H1 (cell line): ENCODE results near the gene HYLS1. TPM values are rescaled to one million over a fixed set of nuclear protein-coding genes. Genes with fewer than 3 reads are reported as not detected.

ENCODE experiments used
- CHD1 ChIP-seq: IDR thresholded peaks from 2 replicates; pipeline ENCODE4 v1.6.1; 2012; ENCODE audit warnings: low read depth, low read length, improper control_type of control experiment
- GABPA ChIP-seq: IDR thresholded peaks from 2 replicates; pipeline ENCODE4 v1.6.1; 2011; ENCODE audit warnings: mild to moderate bottlenecking, low read length, moderate library complexity, borderline replicate concordance; ENCODE audit not compliant: insufficient read depth
- polyA plus RNA-seq, 7 experiments: library from polyadenylated mRNA; depleted of rRNA in 3 of 7; stranded (reverse) in 5 of 7; unstranded in 2 of 7; fragments of >200 nt in 5 of 7; fragments of 200-250 nt in 2 of 7; gene quantifications; 1 replicate in 5 of 7; 2 replicates in 1 of 7; 4 replicates in 1 of 7; pipeline versions ENCODE4 v1.2.1 to v1.2.3, GENCODE V29; 2011 to 2013; ENCODE audit warnings: missing spikeins in 2 of 7, mixed read lengths in 2 of 7
- total RNA-seq: library from RNA; stranded (reverse); fragmentation: NEBNext Ultra II Directional; extraction: Animal tissue kit (Norgen Biotek cat#: 25700); gene quantifications from 2 replicates; pipeline ENCODE4 v1.2.1, GENCODE V29; 2021

Gene HYLS1
- total and polyA plus RNA-seq, 2 of the 8 experiments (the other 6 are each of a cell fraction or from before 2014, with no cell fraction given): 5.1 to 11.6 TPM

GRCh38 chr11:125941619-125942611 is 54.4 kb downstream of the HYLS1 start (continued):
- no peak; the same call in 1 of the 2 replicates for TF ChIP-seq GABPA
- TF ChIP-seq CHD1: no peak
- TF ChIP-seq, all 59 proteins: peak for 10
